HL-60 (cell line): Measurements from ENCODE around the gene EPHX1.

Experiments used
- GABPA ChIP-seq: IDR thresholded peaks from 2 replicates; pipeline ENCODE4 v1.6.1; 2012; ENCODE audit warnings: low read depth
- TF ChIP-seq, protein P1 (sequence below): IDR thresholded peaks from one replicate; pipeline ENCODE4 v1.5.1; 2011; ENCODE audit warnings: low read length, control low read depth, inconsistent platforms; ENCODE audit not compliant: insufficient read depth

DNA sequence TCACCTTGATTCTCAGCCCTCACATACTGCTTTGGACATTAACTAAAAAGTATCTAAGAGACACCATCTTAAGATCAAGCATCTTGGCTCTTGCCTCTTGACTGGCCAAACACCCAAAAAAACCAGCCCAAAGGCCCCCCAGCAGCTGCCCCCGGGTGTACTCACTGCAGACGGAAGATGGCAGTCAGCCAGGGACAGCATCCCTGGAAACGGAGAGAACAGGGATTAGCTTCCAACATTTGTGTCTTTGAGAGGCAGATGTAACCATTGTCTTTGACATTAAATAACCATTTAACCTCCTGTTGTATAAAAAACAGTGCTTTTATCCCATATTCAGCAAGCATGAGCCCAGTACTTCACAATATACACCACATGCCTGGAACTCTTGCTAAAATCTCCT lies 61.0 kb downstream of the EPHX1 start:
- TF ChIP-seq, protein P1, sequence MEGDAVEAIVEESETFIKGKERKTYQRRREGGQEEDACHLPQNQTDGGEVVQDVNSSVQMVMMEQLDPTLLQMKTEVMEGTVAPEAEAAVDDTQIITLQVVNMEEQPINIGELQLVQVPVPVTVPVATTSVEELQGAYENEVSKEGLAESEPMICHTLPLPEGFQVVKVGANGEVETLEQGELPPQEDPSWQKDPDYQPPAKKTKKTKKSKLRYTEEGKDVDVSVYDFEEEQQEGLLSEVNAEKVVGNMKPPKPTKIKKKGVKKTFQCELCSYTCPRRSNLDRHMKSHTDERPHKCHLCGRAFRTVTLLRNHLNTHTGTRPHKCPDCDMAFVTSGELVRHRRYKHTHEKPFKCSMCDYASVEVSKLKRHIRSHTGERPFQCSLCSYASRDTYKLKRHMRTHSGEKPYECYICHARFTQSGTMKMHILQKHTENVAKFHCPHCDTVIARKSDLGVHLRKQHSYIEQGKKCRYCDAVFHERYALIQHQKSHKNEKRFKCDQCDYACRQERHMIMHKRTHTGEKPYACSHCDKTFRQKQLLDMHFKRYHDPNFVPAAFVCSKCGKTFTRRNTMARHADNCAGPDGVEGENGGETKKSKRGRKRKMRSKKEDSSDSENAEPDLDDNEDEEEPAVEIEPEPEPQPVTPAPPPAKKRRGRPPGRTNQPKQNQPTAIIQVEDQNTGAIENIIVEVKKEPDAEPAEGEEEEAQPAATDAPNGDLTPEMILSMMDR, result no peak
- TF ChIP-seq GABPA, result no peak
